GM12891 (cell line): ENCODE data around the gene ABCG1.

Source experiments
- PAX5 ChIP-seq: IDR thresholded peaks from 2 replicates; pipeline ENCODE4 v1.6.1; 2011; ENCODE audit warnings: low read length, moderate library complexity, mild to moderate bottlenecking; ENCODE audit not compliant: insufficient read depth, severe bottlenecking
- POLR2A ChIP-seq: IDR thresholded peaks from 2 replicates; pipeline ENCODE4 v1.6.1; 2011; ENCODE audit warnings: low read depth, low read length, control low read depth
- POLR2AphosphoS5 ChIP-seq: IDR thresholded peaks from 2 replicates; pipeline ENCODE4 v1.6.1; 2011; ENCODE audit warnings: low read depth, low read length, control low read depth
- SPI1 ChIP-seq: IDR thresholded peaks from 2 replicates; pipeline ENCODE4 v1.6.1; 2011; ENCODE audit warnings: low read depth, low read length, control low read depth
- TAF1 ChIP-seq: IDR thresholded peaks from 2 replicates; pipeline ENCODE4 v1.6.1; 2011; ENCODE audit warnings: low read depth, low read length, control low read depth

- TF ChIP-seq SPI1 (no peak), POLR2AphosphoS5 (no peak), TAF1 (no peak), POLR2A (no peak), PAX5 (no peak)
Measured at GRCh38 chr21:42215942-42216725, 2.8 kb upstream of the ABCG1 start.
